ENCODE results near the gene NOP56. TPM values are rescaled to one million over a fixed set of nuclear protein-coding genes. Genes with fewer than 3 reads are reported as not detected.

NOP56 gene
- total and polyA plus RNA-seq, 2 donors (not counting 3 experiments of a cell fraction or from before 2014, with no cell fraction given) = 151 to 329 TPM

DNA sequence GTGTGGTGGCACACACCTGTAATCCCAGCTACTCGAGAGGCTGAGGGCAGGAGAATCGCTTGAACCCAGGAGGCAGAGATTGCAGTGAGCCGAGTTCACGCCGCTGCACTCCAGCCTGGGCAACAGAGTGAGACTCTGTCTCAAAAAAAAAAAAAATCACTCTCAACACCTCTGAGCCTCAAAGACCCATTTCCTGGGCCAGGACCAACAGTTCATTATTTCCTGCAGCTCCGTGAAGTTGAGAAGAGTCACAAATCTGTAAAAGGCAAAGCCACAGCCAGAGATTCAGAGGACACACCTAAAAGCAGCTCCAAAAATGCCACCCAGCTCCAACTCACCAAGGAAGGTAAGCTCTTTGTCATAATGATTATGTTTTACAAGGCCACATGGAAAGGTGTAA, 15.2 kb upstream of the NOP56 start:
- Histone ChIP-seq H3K27me3 (ENCODE audit: control insufficient read depth in 2 of 2, insufficient read depth in 2 of 2, low read length in 2 of 2) (peaks cover 18 to 26% of the 10 kb centered on the region in 2 experiments), H3K4me2 (ENCODE audit: insufficient read depth, low read length) (no peak overlapping the region), H3K27ac (ENCODE audit: insufficient read depth, low read depth, low read length) (no peak overlapping the region), H3K9me3 (replicated peaks; ENCODE audit: control insufficient read depth, insufficient read depth, low read length) (no peaks in the 10 kb centered on the region), H2AFZ (ENCODE audit: low read depth, low read length) (no peak overlapping the region), H3K36me3 (ENCODE audit: control insufficient read depth in 2 of 2, extremely low read depth in 1 of 2, insufficient read depth in 2 of 2, low read length in 2 of 2) (no peaks in the 10 kb centered on the region), H4K20me1 (replicated peaks; ENCODE audit: control insufficient read depth, extremely low read depth, insufficient read depth, low read length) (no peaks in the 10 kb centered on the region), H3K9me1 (replicated peaks; ENCODE audit: control insufficient read depth, extremely low read depth, insufficient read depth, low read length) (no peaks in the 10 kb centered on the region), H3K79me2 (ENCODE audit: control insufficient read depth, insufficient read depth, low read length) (no peaks in the 10 kb centered on the region), H3K4me1 (ENCODE audit: control insufficient read depth, extremely low read depth, insufficient read depth, low read length) (no peaks in the 10 kb centered on the region), H3K4me3 (replicated peaks in 1 of 3; ENCODE audit: insufficient read depth in 1 of 3, low read depth in 1 of 3, low read length in 3 of 3) (no peak overlapping the region), H3K9ac (replicated peaks; ENCODE audit: extremely low read depth, insufficient read depth, low read length) (no peak overlapping the region)
- ChIA-PET CTCF (interaction anchor here (1.4 kb wide), 1 partner anchor 10 kb away, joined by 7 read pairs; no protein-coding TSS in a partner anchor), POLR2A (interaction anchor here (0.6 kb wide), 1 partner anchor 15 kb away, joined by 3 read pairs; no protein-coding TSS in a partner anchor)
- FAIRE-seq (no peak), DNase-seq (ENCODE audit: low read depth, low spot score) (no peak)
- intact Hi-C loops (cut with micrococcal nuclease) = no loop called here
- BruUV-seq (replicated peaks) = no TSS peak
- no peak for TF ChIP-seq POLR2AphosphoS5 (IDR thresholded peaks at IDR 0.05; ENCODE audit: insufficient read depth, low read depth, low read length)
- TF ChIP-seq FOS (IDR thresholded peaks at IDR 0.05; ENCODE audit: borderline replicate concordance, insufficient read depth, low read length) = no peak
- TF ChIP-seq POLR2A (IDR thresholded peaks at IDR 0.05; ENCODE audit: low read depth, low read length) = no peak
- TF ChIP-seq MYC (IDR thresholded peaks at IDR 0.05; ENCODE audit: low read depth, low read length) = no peak
- TF ChIP-seq GATA2 (IDR thresholded peaks at IDR 0.05; ENCODE audit: insufficient read depth, insufficient read length, low read depth, low read length) = no peak
- no peak for TF ChIP-seq CTCF (IDR thresholded peaks at IDR 0.05; ENCODE audit: extremely low read depth in 1 of 2, insufficient read depth in 1 of 2, low read depth in 1 of 2, low read length in 2 of 2)
- no peak for TF ChIP-seq EZH2 (IDR thresholded peaks at IDR 0.05; ENCODE audit: borderline replicate concordance, low read depth, low read length, severe bottlenecking)
- no peak for TF ChIP-seq JUN (IDR thresholded peaks at IDR 0.05; ENCODE audit: borderline replicate concordance, insufficient read depth, insufficient read length, low read depth)
- TF ChIP-seq MAX (IDR thresholded peaks at IDR 0.05; ENCODE audit: insufficient read depth, insufficient read length) = no peak
- dilution Hi-C loops (cut with MboI; ENCODE audit: extremely low pct_ligation_motif_present, low sequenced_read_pairs) = no loop called here

Measured in endothelial cell of umbilical vein (primary cell).